Body of pancreas (tissue), 4 donors: ENCODE results near the gene TRA2B.

Experiments
- CTCF ChIP-seq, 7 experiments: fragments of 450-650 bp in 4 of 7; fragments of 200-600 bp in 3 of 7; sonication (generic) in 3 of 7; IDR thresholded peaks; one replicate each; pipeline ENCODE4 v1.5.1; 2016 to 2019; ENCODE audit warnings: antibody characterized with exemption in 7 of 7
- POLR2A ChIP-seq, 3 donors: fragments of 450-650 bp; IDR thresholded peaks; one replicate each; pipeline ENCODE4 v1.6.1; 2016; ENCODE audit warnings: antibody characterized with exemption in 3 of 3, mild to moderate bottlenecking in 2 of 3

GRCh38 chr3:185976977-185977678, 39.3 kb upstream of the TRA2B start:
- TF ChIP-seq CTCF (IDR thresholded peaks at IDR 0.05) (peak; percentile 63 to 86 (median 72)), POLR2A (IDR thresholded peaks at IDR 0.05) (no peak)
